ENCODE data around the gene PPM1J.
A peak's percentile ranks its signal among the peaks of the same experiment; 100 is the strongest.

The PPM1J gene

GRCh38 chr1:112686835-112687234 lies 28.3 kb downstream of the PPM1J start:
- peak; percentile 83 for DNase-seq

- DNase-seq = no peak
Observed at GRCh38 chr1:112686417-112686816, 28.7 kb downstream of the PPM1J start.

GRCh38 chr1:112685913-112686312 lies 29.2 kb downstream of the PPM1J start:
- no peak for DNase-seq

- DNase-seq = no peak
Observed at GRCh38 chr1:112678605-112679004, 36.5 kb downstream of the PPM1J start.

- DNase-seq = no peak
Observed at GRCh38 chr1:112677501-112677900, 37.6 kb downstream of the PPM1J start.

GRCh38 chr1:112676543-112676942 lies 38.6 kb downstream of the PPM1J start:
- DNase-seq = peak; percentile 74

GRCh38 chr1:112675728-112676381 lies 39.3 kb downstream of the PPM1J start:
- DNase-seq = no peak

GRCh38 chr1:112674986-112675727 lies 40.0 kb downstream of the PPM1J start:
- peak; percentile 69 for DNase-seq

- DNase-seq = peak; percentile 91
Observed at GRCh38 chr1:112674440-112674985, 40.6 kb downstream of the PPM1J start, which contains the start of gene MOV10. TSS of gene MOV10 (plus strand) at chr1:112674659. CDS start at chr1:112674913, 254 bp downstream.

- DNase-seq = peak; percentile 65
Observed at GRCh38 chr1:112673592-112674439, 41.3 kb downstream of the PPM1J start.

GRCh38 chr1:112672842-112673241 lies 42.3 kb downstream of the PPM1J start:
- DNase-seq = peak; percentile 29

- no peak for DNase-seq
Observed at GRCh38 chr1:112672009-112672408, 43.1 kb downstream of the PPM1J start.

GRCh38 chr1:112666946-112667345 lies 48.2 kb downstream of the PPM1J start:
- no peak for DNase-seq

- DNase-seq = no peak
Observed at GRCh38 chr1:112665857-112666256, 49.3 kb downstream of the PPM1J start.
